ENCODE results near the gene VASN. TPM values are rescaled to one million over a fixed set of nuclear protein-coding genes. Genes with fewer than 3 reads are reported as not detected.

The VASN gene
- total and polyA plus RNA-seq, 10 of the 15 experiments (the other 5 are each of a cell fraction or from before 2014, with no cell fraction given) = 0.02 to 0.19 (median 0.14) TPM; not detected in 6

GRCh38 chr16:4426722-4427372 lies 55.2 kb downstream of the VASN start:
- FAIRE-seq (no peak), DNase-seq (ENCODE audit: low read depth, low spot score) (no peak), ATAC-seq (no peak)
- Histone ChIP-seq H3K36me3 (ENCODE audit: control insufficient read depth in 2 of 2, insufficient read depth in 2 of 2, low read length in 1 of 2) (peaks cover 0 to 8% of the 10 kb centered on the region in 2 experiments; a peak in 1 of 4 replicates), H4K20me1 (ENCODE audit: control insufficient read depth, insufficient read depth) (no peaks in the 10 kb centered on the region), H3K4me1 (ENCODE audit: control insufficient read depth, insufficient read depth, low read length) (no peaks in the 10 kb centered on the region), H3K79me2 (ENCODE audit: control insufficient read depth, insufficient read depth, low read length) (peaks cover 33% of the 10 kb centered on the region), H3K4me2 (ENCODE audit: control insufficient read depth, insufficient read depth) (peak overlapping the region; percentile 72), H3K9me3 (replicated peaks; ENCODE audit: control insufficient read depth, insufficient read depth, low read length) (no peaks in the 10 kb centered on the region), H2AFZ (ENCODE audit: control insufficient read depth, low read depth, low read length) (no peak overlapping the region), H3K4me3 (peak overlapping the region; percentile 92), H3K27me3 (replicated peaks in 1 of 2; ENCODE audit: control insufficient read depth in 2 of 2, insufficient read depth in 2 of 2, low read length in 1 of 2) (no peaks in the 10 kb centered on the region), H3K9ac (ENCODE audit: control insufficient read depth, insufficient read depth, low read length) (peak overlapping the region; percentile 99), H3K27ac (ENCODE audit: control insufficient read depth, insufficient read depth) (peak overlapping the region; percentile 100)
- ChIA-PET SMC1A (ENCODE audit: uncharacterized antibody, unreplicated experiment) (interaction anchor here (1.5 to 2.3 kb wide), 2 partner anchors 10 to 24 kb away, joined by 4 to 6 read pairs; partner anchors contain the start of gene CORO7), CTCF (interaction anchor here (1.2 to 1.8 kb wide), 2 partner anchors 21 to 24 kb away, joined by 3 to 11 read pairs; no protein-coding TSS in a partner anchor), POLR2A (interaction anchor here (0.6 kb wide), 1 partner anchor 566 kb away, joined by 3 read pairs; no protein-coding TSS in a partner anchor), RAD21 (ENCODE audit: unreplicated experiment) (interaction anchor here (3.2 kb wide), 1 partner anchor 24 kb away, joined by 9 read pairs; no protein-coding TSS in a partner anchor)
- no peak for TF ChIP-seq SMC3 (IDR thresholded peaks at IDR 0.05; ENCODE audit: borderline replicate concordance, low read length)
- 88% methylated on average over 12 of the region's 12 CpGs for WGBS (ENCODE audit: insufficient coverage, insufficient replicate concordance, low lambda C conversion rate, missing lambda C conversion rate)
- in situ Hi-C loops (cut with MboI) (no loop called here), intact Hi-C loops (cut with micrococcal nuclease; ENCODE audit: unreplicated experiment) (loop anchor here (5.0 to 10.0 kb wide), 2 partner anchors 45 to 188 kb away; partner anchors contain the start of genes NMRAL1 and UBALD1)
- BruUV-seq (replicated peaks) = no TSS peak

GRCh38 chr16:4428500-4428899 lies 56.9 kb downstream of the VASN start:
- no TSS peak for BruUV-seq (replicated peaks)
- no peak overlapping the region for H3K27ac ChIP-seq (ENCODE audit: control insufficient read depth, insufficient read depth)
- intact Hi-C loops (cut with micrococcal nuclease; ENCODE audit: unreplicated experiment) = loop anchor here (5.0 to 10.0 kb wide), 2 partner anchors 44 to 186 kb away; partner anchors contain the start of genes NMRAL1 and UBALD1

More at GRCh38 chr16:4428500-4428899, 56.9 kb downstream of the VASN start:
- H3K9ac ChIP-seq (ENCODE audit: control insufficient read depth, insufficient read depth, low read length) = no peak overlapping the region
- peak overlapping the region; percentile 22; the same call in 1 of the 2 replicates for H3K4me2 ChIP-seq (ENCODE audit: control insufficient read depth, insufficient read depth)
- no peak for TF ChIP-seq EGR1 (IDR thresholded peaks at IDR 0.05; ENCODE audit: borderline replicate concordance in 1 of 2, low read depth in 2 of 2, low read length in 2 of 2)
- no peak for TF ChIP-seq CHD1 (IDR thresholded peaks at IDR 0.05; ENCODE audit: low read depth, low read length)
- TF ChIP-seq RFX5 (IDR thresholded peaks at IDR 0.05; ENCODE audit: low read depth, low read length) = no peak
- no peak for TF ChIP-seq IKZF2 (IDR thresholded peaks at IDR 0.05)
- no peak for TF ChIP-seq POLR2AphosphoS5 (IDR thresholded peaks at IDR 0.05; ENCODE audit: low read length)
- no peak for TF ChIP-seq NBN (IDR thresholded peaks at IDR 0.05)
- TF ChIP-seq TCF7 (IDR thresholded peaks at IDR 0.05; ENCODE audit: borderline replicate concordance) = no peak
- no peak for TF ChIP-seq ZBED1 (IDR thresholded peaks at IDR 0.05; ENCODE audit: borderline replicate concordance)
- TF ChIP-seq ZBTB33 (IDR thresholded peaks at IDR 0.05) = no peak
- TF ChIP-seq, protein P1, sequence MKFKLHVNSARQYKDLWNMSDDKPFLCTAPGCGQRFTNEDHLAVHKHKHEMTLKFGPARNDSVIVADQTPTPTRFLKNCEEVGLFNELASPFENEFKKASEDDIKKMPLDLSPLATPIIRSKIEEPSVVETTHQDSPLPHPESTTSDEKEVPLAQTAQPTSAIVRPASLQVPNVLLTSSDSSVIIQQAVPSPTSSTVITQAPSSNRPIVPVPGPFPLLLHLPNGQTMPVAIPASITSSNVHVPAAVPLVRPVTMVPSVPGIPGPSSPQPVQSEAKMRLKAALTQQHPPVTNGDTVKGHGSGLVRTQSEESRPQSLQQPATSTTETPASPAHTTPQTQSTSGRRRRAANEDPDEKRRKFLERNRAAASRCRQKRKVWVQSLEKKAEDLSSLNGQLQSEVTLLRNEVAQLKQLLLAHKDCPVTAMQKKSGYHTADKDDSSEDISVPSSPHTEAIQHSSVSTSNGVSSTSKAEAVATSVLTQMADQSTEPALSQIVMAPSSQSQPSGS (IDR thresholded peaks at IDR 0.05; ENCODE audit: low read length) = no peak
- no peak for TF ChIP-seq KAT2A (conservative IDR thresholded peaks at IDR 0.05; ENCODE audit: control insufficient read depth, low read depth, low read length)
- H4K20me1 ChIP-seq (ENCODE audit: control insufficient read depth, insufficient read depth) = no peaks in the 10 kb centered on the region
- H3K36me3 ChIP-seq (ENCODE audit: control insufficient read depth in 2 of 2, insufficient read depth in 2 of 2, low read length in 1 of 2) = peaks cover 0 to 10% of the 10 kb centered on the region in 2 experiments; a peak in 1 of 4 replicates
- DNase-seq (ENCODE audit: low read depth, low spot score) (no peak), FAIRE-seq (no peak), ATAC-seq (no peak)
- no peaks in the 10 kb centered on the region for H3K4me1 ChIP-seq (ENCODE audit: control insufficient read depth, insufficient read depth, low read length)
- RAD21 ChIA-PET (ENCODE audit: unreplicated experiment) = interaction anchor here (1.0 to 3.2 kb wide), 2 partner anchors 14 to 26 kb away, joined by 3 to 9 read pairs; no protein-coding TSS in a partner anchor
- no peak overlapping the region for H3K4me3 ChIP-seq
- WGBS (ENCODE audit: insufficient coverage, insufficient replicate concordance, low lambda C conversion rate, missing lambda C conversion rate) = 98% methylated on average over 7 of the region's 7 CpGs
- in situ Hi-C loops (cut with MboI) = no loop called here
- SMC1A ChIA-PET (ENCODE audit: uncharacterized antibody, unreplicated experiment) = interaction anchor here (1.2 to 2.3 kb wide), 2 partner anchors 12 to 140 kb away, joined by 3 to 6 read pairs; partner anchors contain the start of gene CORO7
- H3K27me3 ChIP-seq (replicated peaks in 1 of 2; ENCODE audit: control insufficient read depth in 2 of 2, insufficient read depth in 2 of 2, low read length in 1 of 2) = no peaks in the 10 kb centered on the region
- POLR2A ChIA-PET = interaction anchor here (0.5 to 0.9 kb wide), 5 partner anchors 8 to 44 kb away, joined by 3 to 5 read pairs (median 3); partner anchors contain the start of gene CORO7
- no peaks in the 10 kb centered on the region for H3K9me3 ChIP-seq (replicated peaks; ENCODE audit: control insufficient read depth, insufficient read depth, low read length)
- H3K79me2 ChIP-seq (ENCODE audit: control insufficient read depth, insufficient read depth, low read length) = peaks cover 33% of the 10 kb centered on the region
- H2AFZ ChIP-seq (ENCODE audit: control insufficient read depth, low read depth, low read length) = no peak overlapping the region
- CTCF ChIA-PET = interaction anchor here (0.6 to 1.8 kb wide), 5 partner anchors 14 to 79 kb away, joined by 3 to 11 read pairs (median 3); no protein-coding TSS in a partner anchor

Measured in GM12878 (cell line).